Measurements from ENCODE around the gene RNFT1.
"Not testable (repeated sequence)": the region's sequence is repeated elsewhere in the genome, so short reads cannot be mapped to it uniquely, and the experiment has no call there.

Gene RNFT1

GRCh38 chr17:59920637-59921036 is 43.9 kb downstream of the RNFT1 start:
- not testable (repeated sequence) for DNase-seq

- DNase-seq: no peak
Measured at GRCh38 chr17:59916446-59916845, 48.1 kb downstream of the RNFT1 start.

DNA sequence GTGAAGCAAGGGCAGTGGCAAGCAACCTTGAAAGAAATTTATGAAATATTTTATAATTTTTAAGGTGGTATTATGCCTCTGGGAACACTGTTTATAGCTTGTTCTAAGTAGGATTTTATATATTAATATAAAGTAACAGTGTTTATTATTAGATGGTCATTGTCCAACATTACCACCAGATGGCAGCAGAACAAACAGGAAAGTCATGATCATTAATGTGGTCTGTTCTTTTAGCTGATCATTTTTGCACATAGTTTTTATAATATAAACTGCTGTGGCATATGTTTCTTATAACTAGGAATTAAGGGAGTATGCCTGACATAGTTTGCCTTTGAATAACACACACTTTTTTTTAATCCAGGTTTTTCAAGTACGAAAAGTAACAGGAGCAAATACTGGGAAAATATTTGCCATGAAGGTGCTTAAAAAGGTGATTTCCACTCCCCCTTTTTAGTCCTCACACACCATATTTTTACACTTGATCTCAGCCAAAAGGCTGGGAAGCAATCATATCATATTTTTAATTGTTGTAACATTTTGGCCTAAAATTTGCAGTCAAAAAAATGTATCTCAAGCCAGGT is 50.2 kb downstream of the RNFT1 start:
- DNase-seq: peak; percentile 14

DNA sequence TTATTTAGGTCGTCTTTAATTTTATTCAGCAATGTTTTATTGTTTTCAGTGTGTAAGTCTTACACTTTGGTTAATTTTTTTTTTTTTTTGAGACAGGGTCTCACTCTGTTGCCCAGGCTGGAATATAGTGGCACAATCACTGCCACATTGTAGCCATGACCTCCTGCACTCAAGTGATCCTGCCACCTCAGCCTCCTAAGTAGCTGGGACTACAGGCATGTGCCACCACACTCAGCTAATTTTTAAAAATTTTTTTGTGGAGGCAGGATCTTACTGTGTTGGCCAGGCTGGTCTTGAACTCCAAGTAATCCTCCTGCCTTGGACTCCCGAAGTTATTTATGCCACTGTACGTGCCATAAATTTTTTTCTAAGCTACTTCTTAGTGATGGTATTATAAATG is 57.1 kb downstream of the RNFT1 start:
- DNase-seq: no peak

- DNase-seq: no peak
Measured at GRCh38 chr17:59903455-59903854, 61.1 kb downstream of the RNFT1 start.
